ENCODE data around the gene LRP4.

LRP4 gene

GRCh38 chr11:46855863-46856262, 62.5 kb downstream of the LRP4 start:
- TF ChIP-seq, protein P1, sequence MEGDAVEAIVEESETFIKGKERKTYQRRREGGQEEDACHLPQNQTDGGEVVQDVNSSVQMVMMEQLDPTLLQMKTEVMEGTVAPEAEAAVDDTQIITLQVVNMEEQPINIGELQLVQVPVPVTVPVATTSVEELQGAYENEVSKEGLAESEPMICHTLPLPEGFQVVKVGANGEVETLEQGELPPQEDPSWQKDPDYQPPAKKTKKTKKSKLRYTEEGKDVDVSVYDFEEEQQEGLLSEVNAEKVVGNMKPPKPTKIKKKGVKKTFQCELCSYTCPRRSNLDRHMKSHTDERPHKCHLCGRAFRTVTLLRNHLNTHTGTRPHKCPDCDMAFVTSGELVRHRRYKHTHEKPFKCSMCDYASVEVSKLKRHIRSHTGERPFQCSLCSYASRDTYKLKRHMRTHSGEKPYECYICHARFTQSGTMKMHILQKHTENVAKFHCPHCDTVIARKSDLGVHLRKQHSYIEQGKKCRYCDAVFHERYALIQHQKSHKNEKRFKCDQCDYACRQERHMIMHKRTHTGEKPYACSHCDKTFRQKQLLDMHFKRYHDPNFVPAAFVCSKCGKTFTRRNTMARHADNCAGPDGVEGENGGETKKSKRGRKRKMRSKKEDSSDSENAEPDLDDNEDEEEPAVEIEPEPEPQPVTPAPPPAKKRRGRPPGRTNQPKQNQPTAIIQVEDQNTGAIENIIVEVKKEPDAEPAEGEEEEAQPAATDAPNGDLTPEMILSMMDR (IDR thresholded peaks at IDR 0.05) = no peak

- TF ChIP-seq, protein P1 (IDR thresholded peaks at IDR 0.05) = no peak
These were observed 63.2 kb downstream of the LRP4 start for GRCh38 chr11:46855167-46855566.

DNA sequence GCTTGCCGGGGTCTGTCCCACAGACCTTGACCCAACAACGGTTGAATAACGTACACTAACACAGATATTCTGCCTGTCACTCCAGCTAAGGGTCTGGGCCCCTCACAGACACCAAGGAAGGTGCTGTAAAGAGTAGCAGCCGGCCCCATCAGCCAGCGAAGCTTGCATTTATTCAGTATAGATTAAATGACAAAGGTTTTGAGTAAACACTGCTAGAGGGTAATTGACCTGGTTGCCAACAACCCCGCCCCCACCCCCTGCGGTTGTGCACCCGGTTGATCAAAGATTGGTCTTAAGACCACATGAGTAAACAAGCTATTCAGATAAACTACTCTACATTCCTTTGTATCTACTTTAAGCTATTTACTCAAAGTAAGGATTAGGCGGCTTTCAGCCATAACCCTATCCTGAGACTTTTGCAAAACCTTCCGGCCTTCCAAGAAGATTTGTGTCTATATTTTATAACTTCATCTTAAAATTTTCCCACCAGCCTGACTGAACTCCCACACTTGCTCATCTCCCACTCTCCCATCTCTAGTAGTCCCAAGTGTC, 67.4 kb downstream of the LRP4 start:
- TF ChIP-seq, protein P1 (IDR thresholded peaks at IDR 0.05) = no peak

DNA sequence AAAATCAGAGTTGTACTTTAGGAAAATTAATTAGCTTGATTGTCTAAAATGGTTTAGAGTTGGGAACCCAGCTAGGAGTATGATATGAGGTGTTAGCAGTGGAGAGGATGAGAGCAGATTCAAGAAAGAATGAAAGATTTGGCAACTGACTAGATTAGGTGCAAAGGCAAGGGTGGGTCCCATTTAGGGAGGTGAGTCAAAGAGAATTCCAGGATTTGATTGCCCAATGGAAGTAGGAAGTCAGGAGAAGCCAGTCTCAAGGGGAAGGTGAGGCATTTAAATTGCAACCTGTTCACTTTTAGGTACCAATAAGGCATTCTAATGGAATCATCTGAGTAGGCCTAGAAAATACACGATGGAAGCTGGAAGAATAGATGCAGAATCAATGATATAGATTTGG, 68.7 kb downstream of the LRP4 start:
- TF ChIP-seq, protein P1 (IDR thresholded peaks at IDR 0.05) = no peak

DNA sequence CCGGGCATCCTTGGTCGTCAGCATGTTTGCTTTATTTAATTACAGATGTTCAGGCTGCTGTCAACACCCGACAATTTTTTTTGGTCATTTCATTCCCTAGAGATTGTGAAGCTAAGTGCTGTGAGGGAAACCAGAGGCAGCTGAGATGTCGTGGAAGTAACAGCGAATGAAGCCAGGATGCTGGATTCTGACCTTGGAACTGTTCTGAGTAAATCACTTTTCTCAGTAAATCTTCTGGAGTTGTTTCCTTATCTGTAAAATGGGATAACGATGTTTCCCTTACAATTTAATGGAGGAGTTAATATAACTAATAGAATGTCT, 71.9 kb downstream of the LRP4 start:
- TF ChIP-seq, protein P1 (IDR thresholded peaks at IDR 0.05) = no peak

DNA sequence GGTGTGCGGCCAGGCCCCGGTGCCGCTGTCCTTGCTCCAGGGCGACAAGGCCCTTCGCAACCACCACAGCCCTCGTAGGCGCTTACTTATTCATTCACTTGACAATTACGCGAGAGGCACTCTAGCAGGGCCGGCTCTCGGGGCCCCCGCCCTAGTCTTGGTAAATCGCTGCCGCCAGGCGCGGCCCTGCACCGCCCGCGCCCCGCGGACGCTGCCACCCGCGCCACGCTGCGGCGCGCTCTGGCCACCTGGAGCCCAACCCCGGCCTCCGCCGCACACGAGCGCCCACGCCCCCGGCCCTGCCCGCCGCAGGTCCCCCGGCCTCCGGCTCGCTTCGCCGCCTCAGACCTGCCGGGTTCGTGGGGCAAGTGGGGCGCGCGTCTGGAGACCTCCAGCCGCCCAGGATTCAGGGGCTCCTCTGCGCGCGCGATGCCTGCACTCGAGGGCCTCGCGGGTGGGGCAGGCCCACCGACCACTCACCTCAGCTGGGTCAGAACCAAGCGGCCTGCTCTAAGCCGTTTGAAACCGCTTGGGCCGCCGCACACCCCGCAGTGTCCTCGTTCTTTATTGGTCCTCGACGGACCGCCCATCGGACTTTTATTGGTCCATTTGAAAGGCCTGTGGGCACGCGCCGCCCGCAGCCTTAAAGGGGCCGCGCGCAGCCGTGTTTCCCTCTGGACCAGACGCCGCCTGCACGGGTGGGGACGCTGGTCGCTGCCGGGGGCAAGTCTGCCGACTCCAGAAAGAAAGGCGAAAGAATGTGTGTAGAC, 72.4 kb downstream of the LRP4 start, which contains the start of gene CKAP5:
CKAP5 (minus strand) TSS at position 541 of the 770 bp plus-strand sequence. CDS start 25,049 bp downstream, outside the sequence.
- TF ChIP-seq, protein P1 (IDR thresholded peaks at IDR 0.05) = no peak

GRCh38 chr11:46845440-46845739, 73.0 kb downstream of the LRP4 start:
- TF ChIP-seq, protein P1 (IDR thresholded peaks at IDR 0.05) = no peak

Data from LNCAP (cell line).